HCT116 (cell line): ENCODE measurements around the gene TRUB1.

Source experiments
- CEBPB ChIP-seq: IDR thresholded peaks from 2 replicates; pipeline ENCODE4 v1.6.1; 2012; ENCODE audit warnings: low read depth
- EGR1 ChIP-seq: IDR thresholded peaks from 2 replicates; pipeline ENCODE4 v1.6.1; 2012; ENCODE audit warnings: low read depth
- EZH2 ChIP-seq: fragments of 200-600 bp; sonication (generic); IDR thresholded peaks from 2 replicates; pipeline ENCODE4 v1.6.1; 2017; ENCODE audit warnings: antibody characterized with exemption, mixed run types
- EZH2phosphoT487 ChIP-seq: fragments of 200-600 bp; IDR thresholded peaks from 2 replicates; pipeline ENCODE4 v1.6.1; 2018; ENCODE audit warnings: antibody characterized with exemption, borderline replicate concordance
- POLR2A ChIP-seq: IDR thresholded peaks from 2 replicates; pipeline ENCODE4 v1.7.0; 2011; ENCODE audit warnings: borderline replicate concordance; ENCODE audit not compliant: insufficient read depth, insufficient read length; ENCODE audit errors: extremely low read depth
- SIN3A ChIP-seq: IDR thresholded peaks from 2 replicates; pipeline ENCODE4 v1.6.1; 2012; ENCODE audit warnings: low read depth
- SP1 ChIP-seq: IDR thresholded peaks from 2 replicates; pipeline ENCODE4 v1.6.1; 2012; ENCODE audit warnings: low read depth
- SRF ChIP-seq: IDR thresholded peaks from 2 replicates; pipeline ENCODE4 v1.6.1; 2012; ENCODE audit warnings: low read depth
- TCF7L2 ChIP-seq: IDR thresholded peaks from 2 replicates; pipeline ENCODE4 v1.7.0; 2011; ENCODE audit warnings: borderline replicate concordance, inconsistent platforms; ENCODE audit not compliant: insufficient read depth, insufficient read length; ENCODE audit errors: extremely low read depth
- ZNF274 ChIP-seq: fragments of 200-500 bp; sonication (Bioruptor generic); IDR thresholded peaks from 2 replicates; pipeline ENCODE4 v1.6.1; 2014; ENCODE audit warnings: mild to moderate bottlenecking, low read depth, low read length, inconsistent platforms
- TF ChIP-seq, protein P1 (sequence below), 3 experiments: fragments of 200-600 bp in 1 of 3; sonication (generic) in 1 of 3; IDR thresholded peaks in 2 of 3; conservative IDR thresholded peaks in 1 of 3; 2 replicates each; pipeline ENCODE4 v1.5.1; 2012 to 2017; ENCODE audit warnings: low read depth in 2 of 3, low read length in 2 of 3, antibody characterized with exemption in 1 of 3, borderline replicate concordance in 1 of 3, control low read depth in 1 of 3, mild to moderate bottlenecking in 1 of 3, mixed read lengths in 1 of 3, mixed run types in 1 of 3, moderate library complexity in 1 of 3; ENCODE audit not compliant: insufficient read depth in 1 of 3
- TF ChIP-seq, protein P2 (sequence below): IDR thresholded peaks from 2 replicates; pipeline ENCODE4 v1.6.1; 2012; ENCODE audit warnings: low read depth
- TF ChIP-seq, protein P3 (sequence below): IDR thresholded peaks from 2 replicates; pipeline ENCODE4 v1.6.1; 2011; ENCODE audit warnings: mild to moderate bottlenecking, low read length, moderate library complexity; ENCODE audit not compliant: insufficient replicate concordance; ENCODE audit errors: extremely low read depth

DNA sequence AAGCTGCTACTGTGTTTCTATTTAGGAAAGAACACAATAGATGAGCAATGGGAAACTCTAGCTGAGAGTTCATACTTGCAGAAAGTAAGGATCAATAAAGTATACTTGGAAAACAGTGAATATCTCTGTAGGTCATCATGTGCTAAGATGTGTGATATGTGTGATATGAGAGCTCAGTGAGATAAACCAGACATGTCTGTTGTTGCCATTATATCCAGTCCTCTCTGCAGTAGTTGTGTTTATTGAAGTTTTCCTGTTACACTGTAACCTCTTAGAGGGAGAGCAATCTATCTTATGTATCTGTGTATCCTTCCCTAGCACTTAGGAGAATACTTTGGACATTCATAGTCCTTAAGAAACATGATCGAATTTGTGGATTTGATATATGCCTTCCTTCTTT is 19.1 kb downstream of the TRUB1 start:
- TF ChIP-seq ZNF274 (no peak), SRF (no peak), SIN3A (no peak), EZH2 (no peak), POLR2A (no peak), EZH2phosphoT487 (no peak), CEBPB (no peak), EGR1 (no peak), SP1 (no peak), TCF7L2 (no peak)
- TF ChIP-seq, protein P1, sequence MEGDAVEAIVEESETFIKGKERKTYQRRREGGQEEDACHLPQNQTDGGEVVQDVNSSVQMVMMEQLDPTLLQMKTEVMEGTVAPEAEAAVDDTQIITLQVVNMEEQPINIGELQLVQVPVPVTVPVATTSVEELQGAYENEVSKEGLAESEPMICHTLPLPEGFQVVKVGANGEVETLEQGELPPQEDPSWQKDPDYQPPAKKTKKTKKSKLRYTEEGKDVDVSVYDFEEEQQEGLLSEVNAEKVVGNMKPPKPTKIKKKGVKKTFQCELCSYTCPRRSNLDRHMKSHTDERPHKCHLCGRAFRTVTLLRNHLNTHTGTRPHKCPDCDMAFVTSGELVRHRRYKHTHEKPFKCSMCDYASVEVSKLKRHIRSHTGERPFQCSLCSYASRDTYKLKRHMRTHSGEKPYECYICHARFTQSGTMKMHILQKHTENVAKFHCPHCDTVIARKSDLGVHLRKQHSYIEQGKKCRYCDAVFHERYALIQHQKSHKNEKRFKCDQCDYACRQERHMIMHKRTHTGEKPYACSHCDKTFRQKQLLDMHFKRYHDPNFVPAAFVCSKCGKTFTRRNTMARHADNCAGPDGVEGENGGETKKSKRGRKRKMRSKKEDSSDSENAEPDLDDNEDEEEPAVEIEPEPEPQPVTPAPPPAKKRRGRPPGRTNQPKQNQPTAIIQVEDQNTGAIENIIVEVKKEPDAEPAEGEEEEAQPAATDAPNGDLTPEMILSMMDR (IDR thresholded peaks at IDR 0.05 in 2 of 3, conservative IDR thresholded peaks at IDR 0.05 in 1 of 3; ENCODE audit: borderline replicate concordance in 1 of 3, insufficient read depth in 1 of 3, low read depth in 2 of 3, low read length in 2 of 3), result no peak
- TF ChIP-seq, protein P2, sequence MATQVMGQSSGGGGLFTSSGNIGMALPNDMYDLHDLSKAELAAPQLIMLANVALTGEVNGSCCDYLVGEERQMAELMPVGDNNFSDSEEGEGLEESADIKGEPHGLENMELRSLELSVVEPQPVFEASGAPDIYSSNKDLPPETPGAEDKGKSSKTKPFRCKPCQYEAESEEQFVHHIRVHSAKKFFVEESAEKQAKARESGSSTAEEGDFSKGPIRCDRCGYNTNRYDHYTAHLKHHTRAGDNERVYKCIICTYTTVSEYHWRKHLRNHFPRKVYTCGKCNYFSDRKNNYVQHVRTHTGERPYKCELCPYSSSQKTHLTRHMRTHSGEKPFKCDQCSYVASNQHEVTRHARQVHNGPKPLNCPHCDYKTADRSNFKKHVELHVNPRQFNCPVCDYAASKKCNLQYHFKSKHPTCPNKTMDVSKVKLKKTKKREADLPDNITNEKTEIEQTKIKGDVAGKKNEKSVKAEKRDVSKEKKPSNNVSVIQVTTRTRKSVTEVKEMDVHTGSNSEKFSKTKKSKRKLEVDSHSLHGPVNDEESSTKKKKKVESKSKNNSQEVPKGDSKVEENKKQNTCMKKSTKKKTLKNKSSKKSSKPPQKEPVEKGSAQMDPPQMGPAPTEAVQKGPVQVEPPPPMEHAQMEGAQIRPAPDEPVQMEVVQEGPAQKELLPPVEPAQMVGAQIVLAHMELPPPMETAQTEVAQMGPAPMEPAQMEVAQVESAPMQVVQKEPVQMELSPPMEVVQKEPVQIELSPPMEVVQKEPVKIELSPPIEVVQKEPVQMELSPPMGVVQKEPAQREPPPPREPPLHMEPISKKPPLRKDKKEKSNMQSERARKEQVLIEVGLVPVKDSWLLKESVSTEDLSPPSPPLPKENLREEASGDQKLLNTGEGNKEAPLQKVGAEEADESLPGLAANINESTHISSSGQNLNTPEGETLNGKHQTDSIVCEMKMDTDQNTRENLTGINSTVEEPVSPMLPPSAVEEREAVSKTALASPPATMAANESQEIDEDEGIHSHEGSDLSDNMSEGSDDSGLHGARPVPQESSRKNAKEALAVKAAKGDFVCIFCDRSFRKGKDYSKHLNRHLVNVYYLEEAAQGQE, result no peak
- TF ChIP-seq, protein P3, sequence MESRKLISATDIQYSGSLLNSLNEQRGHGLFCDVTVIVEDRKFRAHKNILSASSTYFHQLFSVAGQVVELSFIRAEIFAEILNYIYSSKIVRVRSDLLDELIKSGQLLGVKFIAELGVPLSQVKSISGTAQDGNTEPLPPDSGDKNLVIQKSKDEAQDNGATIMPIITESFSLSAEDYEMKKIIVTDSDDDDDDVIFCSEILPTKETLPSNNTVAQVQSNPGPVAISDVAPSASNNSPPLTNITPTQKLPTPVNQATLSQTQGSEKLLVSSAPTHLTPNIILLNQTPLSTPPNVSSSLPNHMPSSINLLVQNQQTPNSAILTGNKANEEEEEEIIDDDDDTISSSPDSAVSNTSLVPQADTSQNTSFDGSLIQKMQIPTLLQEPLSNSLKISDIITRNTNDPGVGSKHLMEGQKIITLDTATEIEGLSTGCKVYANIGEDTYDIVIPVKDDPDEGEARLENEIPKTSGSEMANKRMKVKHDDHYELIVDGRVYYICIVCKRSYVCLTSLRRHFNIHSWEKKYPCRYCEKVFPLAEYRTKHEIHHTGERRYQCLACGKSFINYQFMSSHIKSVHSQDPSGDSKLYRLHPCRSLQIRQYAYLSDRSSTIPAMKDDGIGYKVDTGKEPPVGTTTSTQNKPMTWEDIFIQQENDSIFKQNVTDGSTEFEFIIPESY, result no peak
